Measurements from ENCODE around the gene RAPGEF6. TPM values are rescaled to one million over a fixed set of nuclear protein-coding genes. Genes with fewer than 3 reads are reported as not detected.
A peak's percentile ranks its signal among the peaks of the same experiment; 100 is the strongest.

The RAPGEF6 gene
- polyA plus RNA-seq, 12 donors: 7.6 to 49.3 (median 10.9) TPM

DNA sequence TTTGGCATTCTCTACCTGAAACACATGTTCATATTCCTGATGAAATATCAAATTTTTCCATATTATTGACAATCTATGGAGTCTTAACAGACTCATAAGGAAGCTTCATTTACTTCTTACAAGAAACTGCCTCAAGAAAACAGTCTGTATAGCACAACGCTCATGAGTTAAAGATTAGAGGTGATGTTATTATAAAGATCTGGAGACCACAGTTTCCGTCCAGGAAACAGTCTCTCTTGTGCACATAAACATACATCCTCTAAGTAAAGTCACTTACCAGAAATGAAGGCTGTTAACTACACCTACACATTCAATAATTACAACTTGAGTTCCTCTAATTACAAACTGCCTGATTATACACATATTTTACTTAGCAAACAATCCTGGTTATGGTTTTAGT lies 86.9 kb downstream of the RAPGEF6 start:
- no peak for DNase-seq

DNA sequence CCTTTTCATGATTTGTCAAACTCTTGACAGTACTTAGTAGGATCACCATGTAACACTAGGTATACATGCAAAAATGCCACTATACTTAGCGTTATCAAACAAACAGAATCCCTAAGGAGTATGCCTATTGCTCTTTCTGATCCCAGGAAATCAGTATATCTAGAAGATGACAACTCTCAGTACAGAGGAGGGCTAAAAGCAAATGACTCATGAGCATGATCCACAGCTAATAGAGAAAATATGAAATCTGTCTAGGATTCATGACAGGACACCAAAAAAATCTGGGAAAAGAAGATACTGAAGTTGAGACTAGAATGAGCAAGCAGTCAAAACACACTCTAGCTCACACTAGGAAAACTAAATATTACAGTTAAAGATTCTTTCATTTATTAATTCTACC lies 89.2 kb downstream of the RAPGEF6 start:
- no peak for DNase-seq

DNA sequence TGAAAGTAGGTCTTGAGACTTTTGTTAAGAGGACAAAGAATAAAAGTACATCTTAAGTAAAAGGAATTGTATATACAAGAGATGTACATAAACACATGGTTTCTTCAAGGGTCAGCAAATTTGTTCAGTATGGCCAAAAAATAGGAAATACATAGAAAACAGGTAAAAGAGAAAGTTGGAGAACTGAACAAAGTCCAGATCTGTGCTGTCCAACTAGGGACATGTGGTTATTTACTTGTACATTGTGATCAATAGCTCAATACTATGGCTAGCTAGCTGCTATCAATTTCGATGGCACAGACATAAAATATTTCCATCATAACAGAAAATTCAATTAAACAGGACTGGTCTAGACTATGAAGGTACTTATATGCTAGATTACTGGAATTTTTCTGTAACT lies 92.3 kb downstream of the RAPGEF6 start:
- DNase-seq: no peak

DNA sequence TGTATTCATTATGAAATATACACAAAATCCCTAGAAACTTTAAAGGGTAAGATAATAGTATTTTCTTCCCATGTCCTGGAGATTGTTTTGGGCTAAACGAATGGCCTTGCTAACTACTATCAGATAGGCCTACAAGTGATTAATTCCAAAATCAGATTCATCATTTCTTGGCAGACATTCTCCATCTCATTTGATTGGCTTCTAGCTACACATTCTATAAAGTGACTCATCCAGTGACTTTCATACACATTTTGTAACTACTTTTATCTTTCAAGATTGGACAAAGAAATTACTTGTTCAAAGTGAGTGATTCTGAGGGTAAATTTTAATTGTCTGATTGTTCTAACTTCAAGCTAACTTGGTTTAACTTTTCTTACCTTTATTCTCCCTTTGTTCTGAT lies 93.3 kb downstream of the RAPGEF6 start:
- no peak for DNase-seq

- no peak for DNase-seq
Observed at GRCh38 chr5:131541071-131541470, 94.0 kb downstream of the RAPGEF6 start.

DNA sequence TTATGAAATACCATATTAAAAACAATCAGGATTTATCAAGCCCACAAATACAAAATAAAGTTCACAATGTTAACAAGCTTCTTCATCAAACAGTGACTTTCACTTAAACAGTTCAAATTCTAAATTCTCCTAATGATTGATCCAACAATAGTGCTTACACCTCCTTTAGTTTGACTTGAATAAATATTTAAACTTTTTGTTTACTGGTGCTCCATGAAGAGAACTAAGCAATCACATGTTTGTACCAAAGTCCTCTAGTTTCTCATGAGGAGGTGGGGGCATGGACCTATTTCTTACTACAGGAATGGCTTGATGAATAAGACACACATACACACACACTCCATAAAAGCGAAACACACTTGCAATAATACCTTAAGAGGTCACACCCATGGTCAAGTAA lies 95.8 kb downstream of the RAPGEF6 start:
- no peak for DNase-seq

DNA sequence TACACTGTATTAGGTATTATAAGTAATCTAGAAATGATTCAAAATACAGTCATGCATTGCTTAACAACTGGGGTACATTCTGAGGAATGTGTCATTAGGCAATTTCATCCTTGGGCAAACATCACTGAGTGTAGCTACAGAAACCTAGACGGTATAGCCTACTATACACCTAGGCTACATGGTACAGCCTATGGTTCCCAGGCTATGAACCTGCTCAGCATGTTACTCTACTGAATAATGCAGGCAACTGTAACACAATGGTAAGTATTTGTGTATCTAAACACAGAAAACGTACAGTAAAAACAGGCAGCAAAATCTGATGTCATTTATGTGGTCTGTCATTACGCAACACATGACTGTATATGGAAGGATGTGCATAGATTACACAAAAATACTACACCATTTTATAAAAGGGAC lies 96.8 kb downstream of the RAPGEF6 start:
- no peak for DNase-seq

DNA sequence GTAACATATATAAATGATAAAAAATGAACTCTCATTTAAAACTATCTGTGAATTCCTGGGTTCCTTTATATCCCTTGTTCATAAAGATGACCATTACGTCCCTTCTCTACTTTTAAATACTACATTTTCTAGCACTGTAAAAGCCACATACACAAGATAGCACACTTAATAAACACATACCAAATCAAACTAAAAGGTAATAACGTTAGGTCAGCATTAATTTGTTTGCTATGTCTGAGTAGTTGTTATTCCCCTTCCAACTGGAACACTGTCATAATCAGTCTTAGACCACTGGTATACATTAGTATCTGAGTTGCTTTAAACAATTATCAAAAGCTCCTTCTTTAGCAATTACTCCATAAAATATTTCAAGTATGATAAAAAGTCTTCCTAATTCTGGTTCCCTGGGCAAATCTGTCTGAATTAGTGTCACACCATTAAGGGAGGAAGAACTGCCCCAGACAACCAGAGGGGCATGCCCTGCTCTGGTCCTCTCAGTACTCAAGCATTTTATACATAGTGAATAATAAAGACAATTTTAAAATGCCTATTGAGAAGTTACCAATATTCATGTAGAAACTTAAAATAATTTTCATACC lies 98.1 kb downstream of the RAPGEF6 start:
- no peak for DNase-seq

DNA sequence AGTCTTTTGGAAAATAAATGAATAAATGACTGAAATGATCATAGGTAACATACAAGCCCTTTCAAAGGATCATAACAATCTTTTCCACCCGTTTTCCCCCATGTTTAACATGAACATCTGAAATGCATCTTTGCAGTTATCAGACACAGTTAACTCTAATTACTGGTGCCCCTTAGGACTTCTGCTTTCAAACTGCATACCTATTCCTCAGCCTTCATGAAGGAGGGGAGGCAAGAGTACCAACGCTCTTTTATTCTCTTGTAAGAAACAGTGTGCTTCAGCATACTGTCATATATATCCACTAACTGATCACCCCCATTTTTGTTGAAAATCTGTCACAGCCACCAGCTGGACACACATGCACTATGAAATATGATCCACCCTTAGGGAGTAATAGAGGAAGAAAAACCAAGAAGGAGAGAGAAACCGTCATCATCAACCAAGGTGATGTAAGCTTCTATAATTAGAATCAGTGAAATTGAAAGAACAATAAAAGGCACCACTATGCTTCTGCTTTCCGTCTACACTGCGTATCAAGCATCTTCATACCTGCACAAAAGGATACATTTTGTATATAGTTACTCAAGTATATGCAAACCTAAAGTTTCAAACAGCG lies 98.7 kb downstream of the RAPGEF6 start:
- peak; percentile 22 for DNase-seq

GRCh38 chr5:131534974-131535373 lies 100.1 kb downstream of the RAPGEF6 start:
- no peak for DNase-seq

DNA sequence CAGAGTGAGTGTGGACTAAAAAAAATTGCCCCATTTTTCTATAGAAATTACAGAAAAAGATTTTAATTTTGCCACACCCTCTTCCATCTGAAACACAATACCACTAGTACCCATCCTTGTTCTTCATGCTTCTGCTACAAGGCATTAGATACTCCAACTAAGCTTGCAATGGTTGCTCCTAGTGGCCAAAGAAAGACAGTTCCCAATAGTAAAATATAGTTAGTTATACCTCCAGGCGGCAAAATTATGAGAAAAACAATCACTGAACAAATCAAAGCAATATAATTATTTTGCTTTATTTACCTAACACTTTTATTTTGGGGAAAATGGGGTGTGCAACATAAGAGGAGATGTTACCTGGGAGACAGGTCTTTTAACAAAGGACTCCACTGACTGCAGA lies 101.2 kb downstream of the RAPGEF6 start:
- no peak for DNase-seq

DNA sequence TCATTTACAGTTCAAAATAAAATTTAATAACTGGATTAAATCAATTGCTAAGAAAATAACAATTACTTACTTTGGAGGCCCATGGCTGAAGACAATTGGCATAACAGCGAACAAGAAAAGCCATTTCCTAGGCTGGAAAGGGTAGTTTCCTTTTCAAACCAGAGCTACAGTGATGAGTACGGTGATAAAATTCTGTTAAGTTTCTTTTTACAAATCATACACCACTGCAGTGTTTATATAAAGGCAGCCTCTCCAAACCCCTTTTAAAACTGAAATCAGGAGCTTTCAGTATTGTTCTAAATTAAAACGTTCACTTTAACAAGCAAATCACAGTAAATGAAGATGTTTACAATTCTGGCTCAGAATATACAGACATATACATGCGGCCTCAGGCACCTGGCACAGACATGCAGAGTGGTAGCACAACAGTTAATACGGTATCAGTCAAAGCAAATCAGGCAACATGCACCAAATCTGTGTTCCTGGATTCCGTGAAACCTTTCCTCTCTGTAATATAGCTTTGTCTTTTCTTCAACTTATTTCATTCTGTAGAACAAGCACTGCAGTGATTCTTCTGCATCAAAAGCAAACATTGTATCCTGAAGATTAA lies 102.9 kb downstream of the RAPGEF6 start:
- no peak for DNase-seq

DNA sequence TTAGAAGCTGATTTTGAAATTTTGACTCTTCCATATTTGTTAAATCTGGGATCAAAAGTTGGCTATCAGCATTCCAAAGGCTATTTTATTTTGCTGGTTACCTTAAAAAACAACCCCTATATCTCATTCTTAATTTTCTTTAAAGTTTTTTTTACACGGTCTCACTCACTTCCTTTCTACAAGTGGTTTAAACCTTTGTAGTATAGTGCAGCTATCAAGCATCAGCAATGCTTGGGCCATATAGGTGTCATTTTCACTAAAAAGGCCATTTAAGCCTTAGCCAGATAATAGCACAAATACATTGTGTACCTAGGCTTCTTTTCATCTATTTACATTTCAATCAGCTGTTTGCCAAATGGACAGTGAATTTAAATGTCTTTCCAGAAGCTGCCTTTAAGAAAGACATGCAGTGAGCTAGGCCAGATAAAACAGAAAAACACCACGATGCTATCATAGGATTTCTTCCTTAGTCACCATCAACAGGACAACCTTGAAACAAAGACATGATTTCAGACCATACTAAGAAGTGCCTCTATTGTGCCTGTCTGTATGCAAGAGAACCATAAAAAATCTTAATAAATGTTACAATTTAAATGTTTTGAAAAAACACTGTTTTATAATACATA lies 104.2 kb downstream of the RAPGEF6 start:
- no peak for DNase-seq

- no peak for DNase-seq
Observed at GRCh38 chr5:131528682-131529081, 106.3 kb downstream of the RAPGEF6 start.

GRCh38 chr5:131525805-131526204 lies 109.2 kb downstream of the RAPGEF6 start:
- DNase-seq: no peak

DNA sequence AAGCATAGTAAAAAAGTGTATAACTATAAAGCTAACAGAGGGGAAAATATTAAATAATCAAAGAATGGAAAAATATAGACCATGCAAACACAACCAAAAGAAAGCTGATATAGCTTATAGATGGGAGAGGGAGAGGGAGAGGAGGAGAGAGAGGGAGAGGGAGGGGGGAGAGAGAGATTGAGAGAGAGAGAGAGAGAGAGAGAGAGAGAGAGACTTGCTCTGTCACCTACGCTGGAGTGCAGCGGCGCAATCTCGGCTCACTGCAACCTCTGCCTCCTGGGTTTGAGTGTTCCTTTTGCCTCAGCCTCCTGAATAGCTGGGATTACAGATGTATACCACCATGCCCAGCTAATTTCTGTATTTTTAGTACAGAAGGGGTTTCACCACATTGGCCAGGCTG lies 110.6 kb downstream of the RAPGEF6 start:
- no peak for DNase-seq

GRCh38 chr5:131523500-131524185 lies 111.4 kb downstream of the RAPGEF6 start:
- DNase-seq: no peak

- DNase-seq: no peak
Observed at GRCh38 chr5:131521252-131521651, 113.8 kb downstream of the RAPGEF6 start.

GRCh38 chr5:131515348-131515747 lies 119.7 kb downstream of the RAPGEF6 start:
- DNase-seq: no peak

GRCh38 chr5:131514316-131515283 lies 120.4 kb downstream of the RAPGEF6 start:
- peak; percentile 17 for DNase-seq

DNA sequence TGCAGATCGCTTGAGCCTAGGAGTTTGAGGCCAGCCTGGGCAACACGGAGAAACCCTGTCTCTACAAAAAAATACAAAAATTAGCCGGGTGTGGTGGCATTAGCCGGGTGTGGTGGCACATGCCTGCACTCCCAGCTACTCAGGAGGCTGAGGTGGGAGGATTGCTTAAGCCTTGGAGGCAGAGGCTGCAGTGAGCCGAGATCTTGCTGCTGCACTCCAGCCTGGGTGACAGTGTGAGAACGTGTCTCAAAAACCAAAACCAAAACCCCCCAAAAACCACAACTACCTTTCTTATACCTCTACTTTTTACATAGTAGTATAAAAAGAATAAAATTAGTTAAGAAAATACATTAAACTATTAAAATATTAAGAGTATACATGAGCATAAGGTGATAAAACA lies 121.2 kb downstream of the RAPGEF6 start:
- DNase-seq: no peak
